Upper lobe of right lung (tissue), 1 donor: ENCODE measurements around the gene MT1H. TPM values are rescaled to one million over a fixed set of nuclear protein-coding genes. Genes with fewer than 3 reads are reported as not detected.

ENCODE experiments used
- ATAC-seq: fragments of 200-7000 bp; cut with Tn5 transposase; one replicate; pipeline ENCODE4 v1.9.1; 2020; ENCODE audit warnings: mild to moderate bottlenecking, moderate library complexity
- DNase-seq: peaks from one replicate; pipeline ENCODE4 v3.0.0-alpha.2; 2020
- H3K27ac ChIP-seq: fragments of 200-600 bp; one replicate; pipeline ENCODE4 v1.8.0; 2022
- H3K27me3 ChIP-seq: fragments of 200-600 bp; one replicate; pipeline ENCODE4 v1.8.0; 2022; ENCODE audit warnings: mild to moderate bottlenecking
- H3K36me3 ChIP-seq: fragments of 200-600 bp; one replicate; pipeline ENCODE4 v1.8.0; 2022
- H3K4me1 ChIP-seq: fragments of 200-600 bp; one replicate; pipeline ENCODE4 v1.8.0; 2022
- H3K4me3 ChIP-seq: fragments of 200-600 bp; one replicate; pipeline ENCODE4 v1.8.0; 2022; ENCODE audit warnings: mild to moderate bottlenecking
- H3K9me3 ChIP-seq: fragments of 200-600 bp; one replicate; pipeline ENCODE4 v1.8.0; 2022
- intact Hi-C: fragments of 100-400 bp; cut with DNase I; formaldehyde crosslinking; loops from one replicate; pipeline ENCODE4 v1.11.0; 2022
- total RNA-seq: library from RNA; stranded (reverse); fragmentation: NEBNext Ultra II Directional; extraction: Animal tissue kit (Norgen Biotek cat#: 25700); gene quantifications from one replicate; pipeline ENCODE4 v1.2.1, GENCODE V29; 2021
- TF ChIP-seq, protein P1 (sequence below): fragments of 200-600 bp; IDR thresholded peaks from one replicate; pipeline ENCODE4 v1.8.0; 2022; ENCODE audit warnings: antibody characterized with exemption
- donor health status: DM: no; HTN: yes; CAD: no; lungs with severe emphysema.

The MT1H gene
- total RNA-seq, 1 donor from 2014 or later, result 6.3 TPM

DNA sequence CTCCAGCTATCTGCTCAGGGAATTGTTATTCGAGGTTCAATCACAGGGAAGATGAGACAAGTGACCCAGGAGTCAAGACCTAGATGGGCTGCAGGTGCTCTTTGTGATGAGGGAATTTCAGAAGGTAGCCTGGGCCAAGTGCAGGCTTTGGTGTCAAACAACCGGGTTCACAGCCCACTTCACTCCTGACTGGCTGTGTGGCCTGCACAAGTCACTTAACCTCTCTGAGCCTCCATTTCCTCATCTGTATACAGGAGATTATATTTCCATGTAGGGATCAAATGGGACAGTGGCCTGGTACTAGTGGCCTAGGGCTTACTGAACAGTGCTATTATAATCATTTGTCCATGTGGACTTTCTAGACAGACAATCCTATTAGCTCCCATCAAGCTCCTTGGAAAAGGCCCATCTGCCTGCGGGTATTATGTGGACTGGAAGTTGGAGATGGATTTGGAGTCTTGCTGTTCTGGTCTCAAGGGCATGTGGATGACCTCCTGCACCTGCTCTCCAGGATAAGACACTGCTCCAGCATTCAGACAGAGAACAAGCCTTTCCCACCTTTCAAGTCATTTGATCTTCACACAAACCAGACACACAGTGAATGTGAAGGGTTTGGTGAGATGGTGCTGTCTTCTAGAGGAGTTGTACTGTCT is 9.6 kb downstream of the MT1H start:
- intact Hi-C loops, result no loop called here
- Histone ChIP-seq H3K36me3 (no peaks in the 10 kb centered on the region), H3K4me3 (no peak overlapping the region), H3K4me1 (peaks cover 27% of the 10 kb centered on the region), H3K27me3 (peaks cover 17% of the 10 kb centered on the region), H3K27ac (no peak overlapping the region), H3K9me3 (no peaks in the 10 kb centered on the region)
- TF ChIP-seq, protein P1, sequence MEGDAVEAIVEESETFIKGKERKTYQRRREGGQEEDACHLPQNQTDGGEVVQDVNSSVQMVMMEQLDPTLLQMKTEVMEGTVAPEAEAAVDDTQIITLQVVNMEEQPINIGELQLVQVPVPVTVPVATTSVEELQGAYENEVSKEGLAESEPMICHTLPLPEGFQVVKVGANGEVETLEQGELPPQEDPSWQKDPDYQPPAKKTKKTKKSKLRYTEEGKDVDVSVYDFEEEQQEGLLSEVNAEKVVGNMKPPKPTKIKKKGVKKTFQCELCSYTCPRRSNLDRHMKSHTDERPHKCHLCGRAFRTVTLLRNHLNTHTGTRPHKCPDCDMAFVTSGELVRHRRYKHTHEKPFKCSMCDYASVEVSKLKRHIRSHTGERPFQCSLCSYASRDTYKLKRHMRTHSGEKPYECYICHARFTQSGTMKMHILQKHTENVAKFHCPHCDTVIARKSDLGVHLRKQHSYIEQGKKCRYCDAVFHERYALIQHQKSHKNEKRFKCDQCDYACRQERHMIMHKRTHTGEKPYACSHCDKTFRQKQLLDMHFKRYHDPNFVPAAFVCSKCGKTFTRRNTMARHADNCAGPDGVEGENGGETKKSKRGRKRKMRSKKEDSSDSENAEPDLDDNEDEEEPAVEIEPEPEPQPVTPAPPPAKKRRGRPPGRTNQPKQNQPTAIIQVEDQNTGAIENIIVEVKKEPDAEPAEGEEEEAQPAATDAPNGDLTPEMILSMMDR, result no peak
- DNase-seq (no peak), ATAC-seq (no peak)

DNA sequence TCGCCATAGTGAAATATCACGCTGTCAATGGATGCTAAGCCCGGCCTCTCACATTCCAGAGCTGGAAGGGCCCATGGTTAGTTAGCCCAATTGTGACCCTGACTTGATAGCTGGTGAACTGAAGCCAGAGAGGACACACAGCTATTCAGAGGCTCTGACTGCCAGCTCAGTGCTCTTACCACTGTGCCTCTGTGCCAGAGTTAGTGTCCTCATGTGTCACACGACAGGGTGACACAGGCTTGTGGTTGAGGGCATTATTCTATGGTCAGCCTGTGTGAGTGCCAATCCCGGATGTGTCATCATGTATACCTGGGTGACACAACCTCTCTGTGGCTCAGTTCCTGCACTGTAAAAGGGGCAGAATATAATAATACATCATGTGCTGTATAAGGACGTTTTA is 10.2 kb downstream of the MT1H start:
- no peak for ATAC-seq
- no peak overlapping the region for H3K4me3 ChIP-seq
- TF ChIP-seq, protein P1, result no peak
- peaks cover 17% of the 10 kb centered on the region for H3K27me3 ChIP-seq
- peaks cover 29% of the 10 kb centered on the region for H3K4me1 ChIP-seq
- no peaks in the 10 kb centered on the region for H3K9me3 ChIP-seq
- no peak for DNase-seq
- intact Hi-C loops, result no loop called here
- no peaks in the 10 kb centered on the region for H3K36me3 ChIP-seq
- no peak overlapping the region for H3K27ac ChIP-seq

DNA sequence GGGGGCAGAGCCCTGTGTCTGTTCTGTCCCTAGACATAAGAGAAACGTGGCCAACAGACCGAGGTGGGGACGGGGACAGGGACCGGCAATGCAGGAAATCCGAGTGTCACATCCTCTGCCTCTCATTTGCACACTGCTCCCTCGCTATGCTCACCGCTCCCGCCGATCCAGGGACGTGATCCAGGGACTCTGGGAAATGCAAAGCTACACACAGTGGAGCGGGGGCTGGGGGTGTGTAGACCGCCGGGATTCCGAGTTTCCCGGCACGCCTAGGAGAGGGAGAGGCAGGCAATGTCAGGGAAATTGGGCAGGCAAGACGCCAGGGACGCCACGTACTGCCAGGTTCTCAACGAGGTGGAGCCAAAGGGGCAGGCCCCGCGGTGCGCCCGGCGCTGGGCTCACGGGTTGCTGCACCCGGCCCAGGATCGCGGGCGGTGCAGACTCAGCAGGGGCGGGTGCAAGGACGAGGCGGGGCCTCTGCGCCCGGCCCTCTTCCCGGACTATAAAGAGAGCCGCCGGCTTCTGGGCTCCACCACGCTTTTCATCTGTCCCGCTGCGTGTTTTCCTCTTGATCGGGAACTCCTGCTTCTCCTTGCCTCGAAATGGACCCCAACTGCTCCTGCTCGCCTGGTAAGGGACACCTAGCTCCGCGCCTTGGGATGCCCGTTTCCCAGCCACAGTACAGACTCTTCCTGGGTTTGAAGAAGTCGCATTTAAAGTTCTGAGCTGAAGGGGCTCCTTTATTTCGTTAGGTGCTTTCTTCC is 12.5 kb downstream of the MT1H start, which contains the start of gene MT1X:
MT1X (plus strand) TSS at position 532 of the 764 bp plus-strand sequence; CDS start at position 603, 71 bp downstream.
- intact Hi-C loops, result no loop called here

DNA sequence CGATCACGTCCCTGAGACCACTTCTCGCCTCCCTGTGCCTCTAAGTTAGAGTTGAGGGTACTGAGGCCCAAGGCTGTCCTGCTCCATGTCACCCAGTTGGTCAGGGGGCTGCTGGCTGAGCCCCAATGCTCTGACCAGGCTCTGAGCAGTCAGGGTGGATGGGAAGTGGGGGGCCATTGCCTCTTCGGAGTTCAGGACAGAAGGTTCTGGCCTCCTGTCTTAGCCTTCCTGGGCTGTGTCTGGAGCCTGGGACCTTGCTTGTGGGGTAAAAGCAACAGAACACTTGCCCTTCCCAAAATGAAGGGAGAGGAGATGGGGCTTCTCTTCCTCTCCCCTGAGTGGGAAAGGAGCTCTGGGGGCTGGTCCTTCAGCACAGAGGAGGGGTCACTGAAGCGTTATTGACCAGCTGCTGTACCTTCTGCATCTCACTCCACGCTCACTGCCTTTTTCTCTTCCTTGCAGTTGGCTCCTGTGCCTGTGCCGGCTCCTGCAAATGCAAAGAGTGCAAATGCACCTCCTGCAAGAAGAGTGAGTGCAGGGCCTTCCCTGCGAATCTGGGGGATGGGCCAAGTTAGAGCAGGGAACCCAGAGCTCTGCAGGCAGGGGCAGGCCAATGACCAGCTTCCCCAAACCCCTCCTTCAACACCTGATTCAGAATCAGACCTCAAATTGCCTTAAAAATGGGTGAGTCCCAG is 13.2 kb downstream of the MT1H start:
- TF ChIP-seq, protein P1, result no peak
- ATAC-seq (no peak), DNase-seq (no peak)
- H3K4me3 ChIP-seq, result peak overlapping the region; percentile 63
- no peaks in the 10 kb centered on the region for H3K27me3 ChIP-seq
- H3K36me3 ChIP-seq, result no peaks in the 10 kb centered on the region
- intact Hi-C loops, result no loop called here
- H3K27ac ChIP-seq, result peak overlapping the region; percentile 83
- no peaks in the 10 kb centered on the region for H3K9me3 ChIP-seq
- peaks cover 23% of the 10 kb centered on the region for H3K4me1 ChIP-seq

More for the DNA sequence above, 12.5 kb downstream of the MT1H start, which contains the start of gene MT1X:
- DNase-seq (peak; percentile 96), ATAC-seq (peak; percentile 99)
- no peaks in the 10 kb centered on the region for H3K36me3 ChIP-seq
- no peaks in the 10 kb centered on the region for H3K27me3 ChIP-seq
- peaks cover 23% of the 10 kb centered on the region for H3K4me1 ChIP-seq
- TF ChIP-seq, protein P1, result no peak
- H3K27ac ChIP-seq, result peak within 1 kb of the TSS; percentile 83
- H3K4me3 ChIP-seq, result peak within 1 kb of the TSS; percentile 63
- no peaks in the 10 kb centered on the region for H3K9me3 ChIP-seq

DNA sequence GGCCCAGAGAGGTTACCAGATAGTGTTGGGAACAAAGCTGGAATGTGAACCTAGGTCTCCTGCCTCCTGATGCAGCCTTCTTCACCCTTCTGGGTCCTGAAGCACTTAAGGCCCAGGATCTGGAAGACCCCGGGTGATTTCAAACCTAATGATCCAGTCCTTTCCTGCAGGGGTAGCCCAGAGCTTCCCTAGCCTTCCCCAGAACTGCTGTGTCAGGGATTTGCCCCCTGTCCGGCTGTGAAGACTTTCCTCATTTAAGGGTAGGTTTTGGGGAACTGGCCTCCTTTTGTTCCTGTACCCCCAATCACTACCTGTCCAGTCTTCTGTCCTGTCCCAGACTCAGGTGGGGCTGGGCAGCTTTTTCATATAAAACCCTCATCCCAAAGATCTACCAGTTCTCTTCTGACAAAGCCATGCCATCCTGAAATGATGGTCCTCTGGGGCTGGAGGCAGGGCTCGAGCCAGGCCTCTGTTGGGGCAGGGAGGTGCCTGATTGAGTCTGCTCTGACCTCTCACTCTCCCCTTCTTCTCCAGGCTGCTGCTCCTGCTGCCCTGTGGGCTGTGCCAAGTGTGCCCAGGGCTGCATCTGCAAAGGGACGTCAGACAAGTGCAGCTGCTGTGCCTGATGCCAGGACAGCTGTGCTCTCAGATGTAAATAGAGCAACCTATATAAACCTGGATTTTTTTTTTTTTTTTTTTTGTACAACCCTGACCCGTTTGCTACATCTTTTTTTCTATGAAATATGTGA is 14.0 kb downstream of the MT1H start:
- H3K36me3 ChIP-seq, result no peaks in the 10 kb centered on the region
- H3K4me3 ChIP-seq, result peak overlapping the region; percentile 63
- peaks cover 23% of the 10 kb centered on the region for H3K4me1 ChIP-seq
- H3K9me3 ChIP-seq, result no peaks in the 10 kb centered on the region
- TF ChIP-seq, protein P1, result no peak
- ATAC-seq (no peak), DNase-seq (no peak)
- intact Hi-C loops, result no loop called here
- peak overlapping the region; percentile 83 for H3K27ac ChIP-seq
- H3K27me3 ChIP-seq, result no peaks in the 10 kb centered on the region
